Activated CD4-positive, alpha-beta T cell treated with anti-CD3 and anti-CD28 coated beads for 1 hour (primary cell): Measurements from ENCODE around the gene KDM1A.

Source experiments
- DNase-seq: peaks from one replicate; pipeline ENCODE4 v3.0.0-alpha.2; 2020

KDM1A gene

GRCh38 chr1:23114424-23115079 is 95.3 kb downstream of the KDM1A start:
- DNase-seq, result no peak

GRCh38 chr1:23116216-23116836 is 97.1 kb downstream of the KDM1A start:
- no peak for DNase-seq

DNA sequence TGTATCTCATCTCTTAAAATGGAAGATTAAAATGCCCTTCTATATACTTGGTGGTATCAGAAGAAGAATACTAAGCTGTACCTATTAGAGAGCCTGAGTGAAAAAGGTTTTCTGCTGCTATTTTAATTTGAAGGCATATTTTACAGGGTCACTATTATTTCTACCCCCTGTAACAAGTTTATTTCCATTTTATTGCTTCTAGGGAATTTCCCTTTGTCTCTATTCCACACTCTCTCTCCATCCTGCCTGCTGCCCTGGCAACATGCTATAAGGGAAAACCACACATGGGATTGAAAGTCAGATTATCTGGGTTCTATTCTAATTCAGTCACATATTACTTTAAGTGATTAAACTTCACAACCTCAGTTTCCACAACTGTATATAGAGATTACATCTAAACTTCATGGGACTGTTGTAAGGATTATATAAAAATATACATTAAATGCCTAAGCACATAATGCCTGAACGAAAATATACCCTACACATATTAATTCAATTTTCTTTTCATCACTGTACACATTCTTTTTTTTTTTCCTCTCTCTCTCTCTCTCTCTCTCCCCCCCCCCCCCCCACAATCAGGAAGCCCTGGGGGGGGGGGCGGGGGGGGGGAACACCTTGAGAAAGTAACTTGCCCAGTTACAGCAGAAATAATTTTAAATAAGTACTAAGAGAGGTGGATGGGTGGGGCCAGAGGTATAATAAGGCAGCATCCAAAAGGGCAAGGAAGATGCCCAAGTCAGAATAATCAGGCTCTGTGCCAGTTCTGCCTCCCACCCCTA is 97.8 kb downstream of the KDM1A start:
- DNase-seq, result no peak

DNA sequence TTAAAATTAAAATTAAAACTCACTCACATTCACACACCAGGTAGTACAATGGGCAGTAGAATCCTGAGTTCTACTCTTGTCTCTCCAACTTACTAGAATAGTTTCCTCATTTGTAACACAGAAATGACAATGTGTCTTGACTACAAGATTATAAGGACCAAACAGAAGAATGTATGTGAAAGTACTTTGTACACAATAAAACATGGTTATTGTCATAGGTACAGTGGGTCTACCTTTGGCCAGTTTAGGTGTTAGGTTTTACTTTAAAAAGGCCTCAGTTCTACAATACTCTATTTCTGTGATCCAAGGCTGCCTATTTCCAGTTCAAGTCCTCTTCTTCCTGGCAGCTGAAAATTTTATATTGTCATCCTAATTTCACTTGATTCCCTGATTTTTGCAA is 99.1 kb downstream of the KDM1A start:
- DNase-seq, result no peak

DNA sequence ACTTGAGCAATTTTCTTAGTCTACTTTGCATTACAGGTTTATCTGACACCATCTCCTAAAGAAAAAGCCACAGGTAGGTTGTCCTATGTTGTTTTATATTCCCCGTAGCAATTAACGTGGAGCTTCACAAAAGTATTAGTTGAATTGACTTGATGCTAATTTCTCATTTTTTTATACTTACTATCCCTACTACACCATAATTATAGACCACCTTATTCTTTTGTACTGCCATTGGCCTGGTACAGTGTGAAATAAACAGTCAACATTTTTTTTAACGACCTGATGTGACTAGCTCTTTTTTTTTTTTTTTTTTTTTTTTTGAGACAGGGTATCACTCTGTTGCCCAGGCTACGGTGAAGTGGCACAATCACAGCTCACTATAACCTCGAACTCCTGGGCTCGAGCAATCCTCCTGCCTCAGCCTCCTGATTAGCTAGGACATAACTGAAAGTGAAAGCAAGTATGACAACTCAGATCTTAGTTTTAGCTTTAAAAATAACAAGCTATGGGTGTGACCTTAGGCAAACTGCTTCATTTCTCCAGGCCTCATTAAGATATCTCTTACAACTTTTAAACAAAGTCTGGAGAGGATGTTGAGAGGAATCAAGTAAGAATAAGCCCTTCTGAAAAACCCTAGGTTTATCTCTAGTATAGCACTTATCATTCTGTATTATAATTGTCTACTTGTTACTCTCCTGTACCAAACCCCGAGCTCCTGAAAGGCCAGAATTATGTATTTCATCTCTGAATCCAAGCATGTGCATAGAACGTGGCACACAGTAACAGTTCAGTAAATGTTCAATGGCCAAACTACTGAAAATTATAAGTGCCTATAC is 99.9 kb downstream of the KDM1A start:
- no peak for DNase-seq

DNA sequence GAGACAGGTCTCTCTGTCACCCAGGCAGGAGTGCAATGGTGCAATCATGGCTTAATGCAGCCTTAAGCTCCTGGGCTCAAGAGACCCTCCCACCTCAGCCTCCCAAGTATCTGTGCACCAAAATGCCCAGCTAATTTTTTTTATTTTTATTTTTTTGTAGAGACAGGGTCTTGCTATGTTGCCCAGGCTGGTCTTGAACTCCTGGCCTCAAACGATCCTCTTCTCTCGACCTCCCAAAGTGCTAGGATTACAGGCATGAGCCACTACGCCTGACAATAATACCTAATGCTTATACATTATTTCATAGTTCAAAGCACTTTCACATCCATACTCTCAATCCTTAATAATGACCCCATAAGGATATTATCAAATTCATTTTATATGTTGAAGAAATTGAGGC is 101.1 kb downstream of the KDM1A start:
- no peak for DNase-seq

GRCh38 chr1:23122023-23122748 is 102.9 kb downstream of the KDM1A start:
- DNase-seq, result no peak

DNA sequence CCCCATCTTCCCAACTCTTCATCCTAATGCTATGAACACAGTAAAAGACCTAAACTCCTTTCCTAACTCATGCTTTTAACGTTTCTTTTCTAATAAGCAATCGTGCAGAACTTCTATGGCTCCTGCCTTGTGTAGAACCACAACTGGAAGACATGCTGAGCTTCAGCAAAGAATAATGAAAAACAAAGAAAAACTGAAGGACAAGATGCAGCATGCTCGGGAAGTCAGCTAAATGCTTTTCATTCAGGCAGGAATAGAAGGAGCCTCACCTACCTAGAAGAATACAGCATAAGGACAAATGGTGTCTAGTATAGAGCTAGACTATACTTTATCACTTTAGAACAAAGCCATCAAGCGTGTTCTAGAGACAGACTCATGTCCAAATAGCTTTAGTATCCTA is 103.5 kb downstream of the KDM1A start:
- DNase-seq, result no peak

GRCh38 chr1:23123528-23123927 is 104.3 kb downstream of the KDM1A start:
- no peak for DNase-seq

DNA sequence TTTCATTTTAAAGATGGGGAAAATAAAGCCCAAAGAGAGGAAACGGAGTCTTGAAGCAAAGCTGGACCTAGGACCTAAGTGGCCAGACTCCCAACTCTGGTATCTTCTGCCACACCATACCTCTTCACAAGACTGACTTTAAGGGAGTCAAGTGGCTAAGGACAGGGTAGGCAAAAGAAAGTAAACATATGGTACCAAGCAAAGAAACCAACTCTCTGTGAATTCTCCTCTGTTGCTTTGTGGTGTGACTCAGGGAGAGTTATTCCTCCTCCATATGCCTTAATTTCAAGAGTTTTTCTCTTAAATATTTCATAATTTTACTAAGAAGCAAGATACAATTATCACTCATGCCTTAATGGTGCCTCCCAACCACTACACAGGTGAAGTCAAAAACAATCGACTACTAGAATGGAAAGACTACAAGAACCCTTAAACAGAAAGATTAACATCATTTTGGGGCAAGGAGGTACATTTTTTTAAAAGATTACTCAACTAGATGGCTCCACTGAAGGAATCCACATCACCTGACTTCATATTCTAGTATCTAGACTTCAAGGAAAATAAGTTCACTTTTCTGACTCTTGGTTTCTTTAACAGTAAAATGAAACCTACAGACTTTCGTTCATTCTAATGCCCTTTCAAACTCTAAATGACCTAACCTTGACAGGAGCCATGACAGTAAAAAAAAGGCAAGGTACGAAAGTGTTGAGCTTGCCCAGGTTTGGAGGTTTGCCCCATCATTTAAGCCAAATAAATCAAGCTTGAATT is 105.2 kb downstream of the KDM1A start:
- no peak for DNase-seq

- DNase-seq, result no peak
Measured at GRCh38 chr1:23125489-23125888, 106.2 kb downstream of the KDM1A start.

GRCh38 chr1:23126200-23126599 is 106.9 kb downstream of the KDM1A start:
- DNase-seq, result no peak

- no peak for DNase-seq
Measured at GRCh38 chr1:23126801-23127200, 107.5 kb downstream of the KDM1A start.

- DNase-seq, result no peak
Measured at GRCh38 chr1:23129846-23130245, 110.6 kb downstream of the KDM1A start.

DNA sequence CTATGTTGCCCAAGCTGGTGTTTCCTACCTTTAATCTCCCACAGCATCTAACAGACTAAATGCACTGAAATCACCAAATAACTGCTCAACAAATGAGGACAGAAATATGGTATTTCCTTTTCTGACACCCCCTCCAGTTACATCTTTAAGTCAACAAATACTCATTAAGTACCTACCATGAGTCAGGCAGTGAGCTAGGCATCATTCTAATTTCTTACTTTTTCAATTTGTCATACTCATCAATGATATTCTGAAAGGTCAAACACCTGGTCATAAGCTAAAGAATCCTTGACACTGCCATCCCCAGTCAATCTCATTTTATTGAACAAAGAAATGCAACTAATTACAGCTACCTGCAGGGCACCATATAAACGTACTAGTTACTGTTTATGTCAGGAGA is 112.8 kb downstream of the KDM1A start:
- no peak for DNase-seq
